ENCODE measurements around the gene CCDC141.
A peak's percentile ranks its signal among the peaks of the same experiment; 100 is the strongest.

The CCDC141 gene

DNA sequence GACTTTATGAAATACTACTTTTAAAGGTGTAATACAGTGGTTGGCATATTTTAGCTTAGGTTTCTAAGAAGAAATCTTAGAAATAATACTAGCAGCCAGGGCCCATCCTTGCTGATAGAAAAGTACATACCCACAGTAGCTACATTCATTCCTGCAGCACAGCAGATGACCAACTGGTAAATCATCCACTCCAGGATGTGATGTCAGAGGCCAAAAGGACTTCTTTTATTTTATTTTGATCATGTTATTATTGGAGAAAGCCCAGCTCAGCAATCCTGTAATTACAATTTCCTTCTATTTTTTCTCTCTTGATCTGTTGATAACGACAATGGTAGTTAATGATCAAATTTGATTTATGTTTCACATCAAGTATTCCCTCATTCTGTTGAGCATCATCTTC, 224.8 kb downstream of the CCDC141 start:
- DNase-seq = peak; percentile 20

DNA sequence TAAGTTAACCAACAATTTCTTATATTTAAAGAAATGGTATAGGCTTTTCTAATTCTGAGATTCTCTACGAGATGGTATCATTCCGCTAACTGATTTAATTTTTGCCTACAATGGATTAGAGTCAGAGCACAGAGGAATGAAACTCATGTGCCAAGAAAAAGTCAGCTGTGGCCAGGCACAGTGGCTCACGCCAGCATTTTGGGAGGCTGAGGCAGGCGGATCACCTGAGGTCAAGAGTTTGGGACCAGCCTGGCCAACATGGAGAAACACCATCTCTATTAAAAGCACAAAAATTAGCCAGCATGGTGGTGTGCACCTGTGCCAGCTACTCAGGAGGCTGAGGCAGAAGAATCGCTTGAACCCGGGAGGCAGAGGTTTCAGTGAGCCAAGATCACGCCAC, 225.8 kb downstream of the CCDC141 start:
- no peak for DNase-seq

DNA sequence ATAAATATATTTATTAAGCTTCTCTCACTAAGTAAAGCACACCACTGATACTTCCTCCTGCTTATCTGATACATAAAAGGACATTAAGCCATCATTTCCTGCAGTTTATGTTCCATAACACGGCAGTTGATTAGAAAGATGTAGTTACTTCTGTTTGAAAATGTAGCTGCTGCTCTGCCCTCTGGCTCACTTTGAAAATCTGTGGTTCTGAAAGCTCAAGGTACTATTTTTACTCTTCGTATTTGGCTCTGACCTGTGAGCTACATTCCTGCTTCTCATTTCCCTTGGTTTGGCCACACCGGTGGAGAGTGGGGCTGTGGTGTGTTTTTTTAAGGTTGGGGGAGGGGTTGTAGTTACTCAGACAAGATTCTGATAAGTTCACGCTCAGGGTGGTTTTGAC, 229.9 kb downstream of the CCDC141 start:
- DNase-seq = no peak

DNA sequence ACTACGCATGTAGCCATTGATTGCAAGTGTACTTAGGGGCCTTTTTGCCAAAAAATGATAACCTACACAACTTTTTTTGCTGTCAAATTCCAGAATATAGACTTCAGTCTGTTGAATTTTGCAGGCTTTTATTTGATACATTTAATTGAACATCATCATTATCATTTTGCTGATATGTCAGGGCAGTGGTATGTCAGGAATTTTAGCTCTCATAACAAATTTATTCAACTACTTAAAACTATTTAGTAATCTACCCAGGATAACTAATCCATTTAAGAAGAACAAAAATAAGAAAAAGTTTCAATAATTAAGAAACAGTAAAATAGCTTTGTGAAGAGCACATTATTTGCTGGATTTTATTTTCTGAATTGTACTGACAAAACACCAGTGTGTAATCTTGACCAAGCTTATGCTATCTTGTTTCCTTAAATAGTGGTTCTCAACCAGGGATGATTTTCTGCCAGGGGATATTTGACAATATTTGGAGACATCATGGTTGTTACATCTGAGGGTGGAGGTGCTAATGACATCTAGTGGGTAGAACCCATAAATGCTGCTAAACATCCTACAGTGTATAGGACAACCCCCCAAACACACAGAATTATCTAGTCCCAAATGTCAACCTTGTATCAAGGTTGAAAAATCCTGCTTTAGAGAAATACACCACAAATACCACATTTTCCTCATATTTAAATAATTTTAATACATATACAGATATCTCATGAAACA, 230.6 kb downstream of the CCDC141 start:
- no peak for DNase-seq

DNA sequence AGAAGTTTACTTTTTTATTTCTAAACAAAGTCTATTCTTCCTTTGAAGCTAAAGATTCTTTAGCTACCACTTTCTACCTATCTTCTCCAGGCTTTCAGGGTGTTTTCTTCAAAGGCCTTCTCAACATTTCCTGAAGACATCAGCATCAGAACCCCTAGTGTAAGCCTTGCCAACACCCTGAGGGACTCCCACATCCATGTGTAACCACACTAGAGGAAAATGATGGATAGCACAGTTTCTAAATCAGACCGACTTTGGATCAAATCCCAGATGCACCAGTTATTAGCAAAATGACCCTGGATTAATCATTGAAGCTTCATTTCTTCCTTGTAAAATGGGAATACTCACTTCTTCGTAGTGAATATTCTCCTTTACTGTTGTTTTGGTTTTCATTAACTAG, 238.0 kb downstream of the CCDC141 start:
- no peak for DNase-seq

DNA sequence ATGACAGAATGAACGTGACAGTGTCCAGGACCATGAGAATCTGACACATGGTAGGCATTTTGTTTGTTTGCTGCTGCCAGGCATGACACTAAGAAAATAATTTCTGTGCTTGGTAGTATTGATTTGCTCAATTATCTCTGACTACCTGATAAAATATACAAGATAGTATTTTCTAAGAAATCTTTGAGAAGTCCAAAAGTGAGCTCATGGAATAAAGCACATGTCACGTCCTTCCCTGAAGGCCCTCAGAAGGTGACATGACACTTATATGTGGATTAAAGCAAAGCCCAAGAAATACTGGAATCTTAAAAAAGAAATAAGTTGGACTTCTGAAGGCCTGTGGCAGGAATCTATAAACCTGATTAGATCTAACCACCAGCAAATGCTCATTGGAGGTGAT, 238.9 kb downstream of the CCDC141 start:
- no peak for DNase-seq

DNA sequence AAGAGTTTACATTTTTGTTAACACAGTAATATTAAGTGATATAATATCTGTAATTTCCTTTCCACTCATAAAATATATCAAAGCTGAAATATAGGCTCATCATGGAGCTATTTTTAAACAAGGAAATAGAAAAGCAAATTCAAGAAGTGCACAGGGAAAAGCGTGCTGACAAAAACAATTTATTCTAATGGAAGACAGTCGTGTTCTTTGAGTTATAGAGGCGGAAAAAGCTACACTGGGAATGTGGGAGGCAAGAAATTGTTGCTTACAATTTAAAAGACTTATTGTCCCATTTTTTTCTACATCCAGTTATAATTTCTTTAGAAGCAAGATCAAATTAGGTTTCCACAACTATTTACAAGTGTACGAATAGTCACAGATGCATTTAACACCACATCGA, 239.5 kb downstream of the CCDC141 start:
- DNase-seq = no peak

DNA sequence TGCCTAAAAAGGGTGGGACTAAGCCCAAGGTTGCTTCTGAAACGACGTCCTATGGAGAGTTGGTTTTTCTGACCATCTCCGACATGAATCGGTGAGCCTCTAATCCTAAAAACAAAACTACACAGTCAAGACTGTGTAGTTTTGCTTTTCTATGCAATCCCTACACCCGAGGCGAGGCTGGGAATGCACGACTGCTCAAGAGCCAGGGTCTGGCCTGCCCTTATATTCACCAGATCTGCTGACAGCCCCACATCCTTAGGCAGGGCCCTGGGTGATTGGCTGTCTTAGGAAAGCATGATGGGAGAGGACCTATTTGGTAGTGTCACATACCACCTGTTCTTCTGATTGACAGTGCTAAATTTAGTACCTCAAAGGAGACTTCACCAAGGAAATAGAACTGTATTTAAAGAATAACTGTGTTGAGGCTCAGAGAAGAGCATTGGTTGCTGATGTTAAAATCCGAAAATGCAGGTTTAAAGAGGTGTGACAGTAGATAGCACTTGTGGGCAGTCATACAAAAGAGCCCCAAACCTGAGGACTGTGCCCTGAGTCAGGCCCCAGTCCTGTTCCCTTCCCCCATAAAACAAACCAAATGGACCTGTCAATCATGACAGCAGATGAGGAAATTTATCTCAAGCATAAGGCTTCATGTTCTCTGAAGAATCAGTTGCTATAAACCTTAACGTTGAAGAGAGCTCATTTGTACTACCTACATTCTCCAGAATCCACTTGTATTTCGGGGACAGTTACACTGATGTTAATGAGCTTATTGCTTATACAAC, 242.5 kb downstream of the CCDC141 start, which contains the start of gene TTN:
Gene TTN, minus strand, starts transcription at position 197 of the 782 bp plus-strand sequence. CDS start 2,781 bp downstream, outside the sequence.
- no peak for DNase-seq

DNA sequence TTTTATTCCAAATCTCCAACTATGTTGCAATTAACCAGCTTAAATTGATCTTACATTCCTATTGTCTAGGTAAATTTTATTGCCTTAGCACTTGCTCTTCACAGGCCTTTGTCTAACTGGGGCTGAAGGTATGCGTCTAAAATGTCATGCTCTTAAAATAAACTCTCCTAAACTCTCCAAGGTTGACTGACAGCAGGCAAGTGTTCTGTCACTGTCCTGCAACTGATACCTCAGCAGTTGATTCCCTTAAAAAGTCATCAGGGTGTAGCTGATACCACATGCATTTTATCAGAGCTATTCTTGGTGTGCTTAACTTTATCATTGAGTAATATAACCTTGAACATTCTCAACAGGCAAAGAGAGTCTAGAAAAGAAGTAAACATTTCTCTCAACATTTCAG, 243.4 kb downstream of the CCDC141 start:
- DNase-seq = no peak

DNA sequence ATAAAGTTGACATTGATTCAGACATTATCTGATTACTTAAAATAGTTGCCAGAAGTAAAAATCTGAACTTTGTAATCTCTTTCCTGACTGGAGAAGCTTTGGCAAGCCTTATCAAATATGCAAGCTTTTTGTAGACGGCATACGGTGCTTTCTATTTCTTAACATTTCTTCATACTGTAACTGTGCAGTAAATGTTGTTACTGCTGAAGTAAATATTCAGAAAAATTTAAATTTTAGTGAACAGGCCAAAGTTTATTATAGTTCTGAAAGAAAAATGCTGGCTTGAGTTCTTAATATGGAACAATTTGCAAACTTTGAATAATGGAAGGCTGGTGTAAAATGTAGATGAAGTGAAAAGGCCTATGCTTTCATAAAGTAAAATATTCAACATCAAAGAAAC, 244.5 kb downstream of the CCDC141 start:
- no peak for DNase-seq

DNA sequence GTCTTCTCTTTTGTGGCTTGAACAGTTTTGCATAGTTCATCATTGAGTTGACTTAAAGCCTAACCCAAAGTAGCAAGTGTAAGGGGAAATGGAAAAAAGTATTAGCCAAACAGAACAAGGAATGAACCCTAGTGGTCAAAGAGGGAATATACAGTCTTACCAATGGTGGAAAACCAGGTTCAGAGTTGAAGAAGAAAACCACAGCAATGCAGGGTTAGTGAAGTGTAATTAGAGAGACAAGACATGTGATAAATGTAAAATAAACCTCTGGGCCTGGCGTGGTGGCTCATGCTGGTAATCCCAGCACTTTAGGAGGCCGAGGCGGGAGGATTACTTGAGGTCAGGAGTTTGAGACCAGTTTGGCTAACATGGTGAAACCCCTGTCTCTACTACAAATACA, 245.1 kb downstream of the CCDC141 start:
- peak; percentile 9 for DNase-seq

DNA sequence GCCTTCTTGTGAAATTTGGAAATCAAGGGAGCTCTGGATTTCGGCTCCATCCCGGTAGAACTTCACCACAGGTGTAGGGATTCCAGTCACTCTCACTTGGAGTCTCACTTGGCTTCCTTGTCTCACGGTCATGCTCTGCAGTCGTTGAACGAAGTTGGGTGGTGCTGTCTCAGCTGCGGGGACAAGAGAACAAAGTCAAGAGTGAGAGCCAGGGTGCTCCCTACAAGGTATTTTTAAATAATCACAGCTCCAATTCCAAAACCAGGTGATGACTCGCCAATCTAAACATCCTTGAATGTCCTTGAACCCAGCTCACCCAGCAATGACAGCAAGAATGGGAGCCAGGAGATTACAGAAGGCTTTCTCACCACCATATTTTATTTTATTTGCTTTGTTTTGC, 249.4 kb downstream of the CCDC141 start:
- no peak for DNase-seq

DNA sequence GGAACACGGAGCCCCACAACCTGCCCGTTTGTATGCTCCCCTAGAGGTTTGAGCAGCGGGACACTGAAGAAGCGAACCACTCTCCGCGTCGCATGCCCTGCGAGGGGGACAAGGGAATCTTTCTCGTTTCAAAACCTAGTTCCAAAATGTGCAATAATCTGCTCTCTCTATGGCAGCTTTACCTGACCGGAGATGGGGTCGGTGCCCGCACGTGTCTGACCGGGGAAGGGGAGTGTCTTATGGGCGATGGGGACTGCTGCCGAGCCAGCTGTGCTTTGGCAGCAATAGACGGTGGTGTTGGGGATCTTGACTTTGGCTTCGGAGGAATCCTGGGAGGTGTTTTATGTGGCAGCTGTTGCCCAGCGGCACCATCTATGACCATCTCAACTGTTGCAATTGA, 250.6 kb downstream of the CCDC141 start:
- DNase-seq = no peak

DNA sequence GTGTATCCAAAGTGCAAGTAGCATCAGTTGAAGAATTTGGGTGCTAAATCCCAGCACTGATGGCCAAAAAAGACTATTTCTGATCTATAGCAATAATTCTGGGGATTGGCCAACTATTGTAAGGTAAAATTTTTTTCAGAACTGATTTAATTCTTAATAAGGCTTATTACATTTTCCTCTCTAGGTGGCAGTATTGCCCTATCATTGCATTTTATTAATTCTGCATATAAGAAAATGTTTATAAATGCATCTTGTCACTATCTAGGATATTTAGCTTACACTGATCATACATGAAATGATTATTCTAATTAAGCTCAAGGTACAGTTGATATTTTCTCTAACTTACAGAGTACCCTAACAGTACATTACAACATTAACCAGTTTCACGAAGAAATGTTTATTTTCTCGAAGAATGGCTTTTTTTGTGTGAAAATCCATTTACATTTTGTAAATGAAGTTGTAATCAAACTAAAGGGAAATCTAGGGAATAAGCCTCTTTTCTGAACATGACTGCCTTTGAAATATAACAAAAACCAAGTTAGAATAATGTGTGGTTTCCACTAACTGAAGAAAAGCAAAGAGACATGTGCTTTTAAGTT, 253.8 kb downstream of the CCDC141 start:
- DNase-seq = peak; percentile 26

DNA sequence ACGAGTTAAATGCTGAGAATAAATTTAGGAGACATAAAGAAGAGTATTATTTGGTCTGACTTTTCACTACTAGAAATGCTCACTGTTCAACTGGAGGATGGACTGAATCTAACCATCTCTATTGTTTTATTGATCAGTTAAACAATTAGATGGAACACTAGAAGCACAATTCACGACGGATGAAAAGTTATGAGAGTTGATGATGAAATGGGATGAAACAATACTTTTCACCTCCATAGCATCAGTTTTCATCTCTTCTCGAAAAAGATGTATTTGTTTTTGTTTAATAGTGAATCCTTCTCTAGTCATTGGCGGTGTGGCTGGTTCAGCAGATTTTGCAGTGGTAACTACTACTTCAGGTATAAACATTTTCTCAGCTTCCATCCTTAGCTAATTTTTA, 262.0 kb downstream of the CCDC141 start:
- no peak for DNase-seq

DNA sequence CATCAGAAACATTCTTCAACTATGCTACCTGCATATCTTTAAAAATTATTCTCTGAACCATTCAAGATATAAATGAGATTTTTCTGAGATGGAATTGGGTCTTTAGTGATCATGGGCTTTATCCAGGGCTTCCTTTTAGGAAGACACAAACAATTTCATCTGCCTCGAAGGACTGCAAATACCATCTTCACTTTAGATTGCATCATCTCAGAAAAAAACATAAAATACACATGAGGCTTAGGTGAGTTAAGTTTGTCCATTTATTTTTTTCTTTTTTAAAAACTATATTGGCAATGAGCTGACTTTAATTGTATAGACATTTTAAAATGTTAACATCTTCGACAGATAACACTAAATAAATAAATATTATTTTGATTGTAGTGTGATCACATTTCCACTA, 262.8 kb downstream of the CCDC141 start:
- DNase-seq = no peak

DNA sequence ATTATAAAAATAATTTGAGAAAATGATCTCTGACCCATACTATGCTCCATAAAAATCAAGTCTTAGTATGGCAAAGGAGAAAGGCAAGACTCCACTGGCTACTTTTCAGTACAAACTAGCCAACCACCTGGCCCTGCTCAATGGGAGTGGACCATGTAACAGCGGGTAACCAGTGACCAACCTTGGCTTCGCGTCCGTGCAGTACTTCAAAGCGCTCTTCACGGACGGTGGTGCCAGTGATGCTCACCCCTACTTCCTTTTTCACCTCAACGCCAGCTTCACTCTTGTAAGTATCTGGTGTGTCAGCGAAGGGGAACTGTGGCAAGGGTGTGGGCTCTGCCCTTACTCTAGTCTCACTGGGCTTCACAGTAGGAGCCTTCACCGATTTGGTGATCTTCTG, 266.0 kb downstream of the CCDC141 start:
- DNase-seq = no peak

DNA sequence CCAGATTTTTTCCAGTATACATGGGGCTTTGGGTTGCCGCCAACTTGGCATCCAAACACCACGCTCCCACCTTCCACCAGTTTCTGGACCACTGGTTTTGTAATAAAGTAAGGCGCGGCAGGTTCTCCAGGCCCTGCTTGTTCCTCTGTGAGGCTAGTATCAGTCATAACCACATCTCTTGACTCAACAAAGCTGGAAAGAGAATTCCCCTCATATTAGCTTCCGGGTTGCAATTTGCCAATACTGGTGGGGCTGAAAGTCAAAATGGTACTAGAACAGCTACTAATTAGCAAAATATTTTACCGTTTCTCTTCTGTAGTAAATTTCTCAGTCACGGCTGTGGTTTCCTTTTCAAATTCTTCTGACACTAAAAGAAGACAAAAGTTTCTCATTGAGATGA, 267.7 kb downstream of the CCDC141 start:
- DNase-seq = no peak
